ENCODE measurements around the gene NCK2. TPM values are rescaled to one million over a fixed set of nuclear protein-coding genes. Genes with fewer than 3 reads are reported as not detected.

The NCK2 gene
- total and polyA plus RNA-seq, 12 donors = 18.5 to 45.1 (median 29.0) TPM

GRCh38 chr2:105877945-105878344 lies 133.2 kb downstream of the NCK2 start:
- DNase-seq (no peak), ATAC-seq (no peak)
- WGBS, 2 donors = 44 to 56% methylated on average over 2 of the region's 2 CpGs
- Histone ChIP-seq H3K4me3 (no peak overlapping the region), H3K36me3 (peaks cover 0 to 44% (median 2%) of the 10 kb centered on the region in 9 donors), H3K9me3 (peaks cover 0 to 6% (median 0%) of the 10 kb centered on the region in 11 donors), H3K4me1 (peaks cover 0 to 49% (median 33%) of the 10 kb centered on the region in 9 donors), H3K27me3 (no peaks in the 10 kb centered on the region), H3K27ac (no peak overlapping the region)
- TF ChIP-seq CTCF (IDR thresholded peaks at IDR 0.05) = no peak
- intact Hi-C loops (cut with DNase I) = no loop called here

GRCh38 chr2:105879106-105879802 lies 134.5 kb downstream of the NCK2 start:
- DNase-seq (no peak), ATAC-seq (no peak)
- WGBS, 2 donors = 77 to 82% methylated on average over 15 of the region's 15 CpGs
- Histone ChIP-seq H3K9me3 (peaks cover 0 to 6% (median 0%) of the 10 kb centered on the region in 11 donors), H3K4me1 (peaks cover 0 to 53% (median 31%) of the 10 kb centered on the region in 9 donors), H3K36me3 (peaks cover 0 to 51% (median 2%) of the 10 kb centered on the region in 9 donors), H3K27ac (no peak overlapping the region), H3K4me3 (no peak overlapping the region), H3K27me3 (no peaks in the 10 kb centered on the region)
- TF ChIP-seq CTCF (IDR thresholded peaks at IDR 0.05) = no peak
- intact Hi-C loops (cut with DNase I) = no loop called here

GRCh38 chr2:105879803-105880300 lies 135.1 kb downstream of the NCK2 start:
- TF ChIP-seq CTCF (IDR thresholded peaks at IDR 0.05) = no peak
- intact Hi-C loops (cut with DNase I) = loop anchor here in 4 of 10 donors (10.0 kb wide), 2 partner anchors 135 to 305 kb away; partner anchors contain the start of gene NCK2 (in 2 of the 4)
- Histone ChIP-seq H3K27me3 (no peaks in the 10 kb centered on the region), H3K27ac (no peak overlapping the region), H3K4me3 (no peak overlapping the region), H3K4me1 (peaks cover 0 to 56% (median 29%) of the 10 kb centered on the region in 9 donors), H3K9me3 (peaks cover 0 to 6% (median 0%) of the 10 kb centered on the region in 11 donors), H3K36me3 (peaks cover 0 to 57% (median 2%) of the 10 kb centered on the region in 9 donors)
- DNase-seq = no peak
- 95 to 98% methylated on average over 6 of the region's 6 CpGs for WGBS, 2 donors
- ATAC-seq = no peak

GRCh38 chr2:105880637-105881036 lies 135.9 kb downstream of the NCK2 start:
- H3K9me3 ChIP-seq = peaks cover 0 to 6% (median 0%) of the 10 kb centered on the region in 11 donors
- no peak overlapping the region for H3K27ac ChIP-seq
- DNase-seq (no peak), ATAC-seq (no peak)
- peaks cover 0 to 58% (median 2%) of the 10 kb centered on the region in 9 donors for H3K36me3 ChIP-seq
- H3K4me3 ChIP-seq = no peak overlapping the region
- intact Hi-C loops (cut with DNase I) = loop anchor here in 4 of 10 donors (10.0 kb wide), 2 partner anchors 136 to 306 kb away; partner anchors contain the start of gene NCK2 (in 2 of the 4)
- H3K4me1 ChIP-seq = peaks cover 5 to 56% (median 34%) of the 10 kb centered on the region in 9 donors
- H3K27me3 ChIP-seq = no peaks in the 10 kb centered on the region
- WGBS, 2 donors = 98% methylated on average over 6 of the region's 6 CpGs
- TF ChIP-seq CTCF (IDR thresholded peaks at IDR 0.05) = no peak

All from heart right ventricle (tissue), 16 donors.